Measurements from ENCODE around the gene TERT.

Gene TERT

DNA sequence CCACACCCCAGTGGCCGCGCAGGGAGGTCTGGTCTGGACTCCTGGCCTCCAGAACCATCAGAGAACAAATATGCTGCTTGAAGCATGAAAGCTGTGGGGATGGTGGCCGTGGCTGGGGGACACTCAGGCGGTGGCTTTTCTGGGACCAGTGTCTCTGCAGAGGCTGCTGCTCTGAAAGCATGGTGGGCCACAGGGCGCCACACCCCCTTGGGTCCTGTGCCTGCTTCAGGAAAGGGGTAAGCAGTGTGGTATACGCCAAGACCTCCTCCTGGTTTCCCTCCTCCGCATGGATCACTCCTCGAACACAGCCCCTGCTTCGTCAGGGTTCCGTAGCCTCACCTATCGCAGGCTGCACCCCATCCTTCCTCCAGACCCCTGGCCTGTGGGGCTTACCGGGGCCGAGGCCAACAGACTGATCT is 19.7 kb upstream of the TERT start:
- H3K4ac ChIP-seq (ENCODE audit: low read depth, low read length): no peak overlapping the region
- no peaks in the 10 kb centered on the region for H3K4me1 ChIP-seq (ENCODE audit: control insufficient read depth in 1 of 2, insufficient read depth in 2 of 2, low read length in 2 of 2)
- H3K14ac ChIP-seq (ENCODE audit: low read length): no peak overlapping the region
- no peak overlapping the region for H3K18ac ChIP-seq (ENCODE audit: low read length)
- H3K23ac ChIP-seq (ENCODE audit: low read length): no peak overlapping the region
- no peak overlapping the region for H3K9ac ChIP-seq (ENCODE audit: low read length)
- no peak overlapping the region for H2AK5ac ChIP-seq (ENCODE audit: low read length)
- no peaks in the 10 kb centered on the region for H3K79me1 ChIP-seq (ENCODE audit: low read length)
- H3K36me3 ChIP-seq (ENCODE audit: control insufficient read depth in 1 of 2, insufficient read depth in 2 of 2, low read length in 2 of 2): peaks cover 18 to 20% of the 10 kb centered on the region in 2 experiments
- H3K27me3 ChIP-seq (ENCODE audit: insufficient read depth, low read length): no peaks in the 10 kb centered on the region
- H3K79me2 ChIP-seq (ENCODE audit: control insufficient read depth, insufficient read depth, low read length, poor library complexity): no peaks in the 10 kb centered on the region
- H3K4me3 ChIP-seq (ENCODE audit: low read depth, low read length): no peak overlapping the region
- H2BK12ac ChIP-seq (ENCODE audit: low read length): no peak overlapping the region
- H2BK120ac ChIP-seq (ENCODE audit: insufficient read depth, low read length, poor library complexity): no peak overlapping the region
- DNase-seq: no peak
- no peak overlapping the region for H2AFZ ChIP-seq (ENCODE audit: insufficient read depth, low read length, poor library complexity)
- H4K91ac ChIP-seq (ENCODE audit: low read depth, low read length): no peak overlapping the region
- WGBS (ENCODE audit: extremely low coverage, insufficient coverage, insufficient read length): no CpG with 5 or more reads among the region's 13 CpGs
- H4K8ac ChIP-seq (ENCODE audit: low read depth, low read length): no peak overlapping the region
- H4K12ac ChIP-seq (ENCODE audit: low read depth, low read length): no peak overlapping the region
- peaks cover 14% of the 10 kb centered on the region for H3K9me3 ChIP-seq (ENCODE audit: insufficient read depth, low read depth, low read length)
- H3K27ac ChIP-seq (ENCODE audit: low read depth, low read length): no peak overlapping the region
- H3K4me2 ChIP-seq (ENCODE audit: low read length): no peak overlapping the region
- no peak overlapping the region for H2BK5ac ChIP-seq (ENCODE audit: low read depth, low read length, poor library complexity)

DNA sequence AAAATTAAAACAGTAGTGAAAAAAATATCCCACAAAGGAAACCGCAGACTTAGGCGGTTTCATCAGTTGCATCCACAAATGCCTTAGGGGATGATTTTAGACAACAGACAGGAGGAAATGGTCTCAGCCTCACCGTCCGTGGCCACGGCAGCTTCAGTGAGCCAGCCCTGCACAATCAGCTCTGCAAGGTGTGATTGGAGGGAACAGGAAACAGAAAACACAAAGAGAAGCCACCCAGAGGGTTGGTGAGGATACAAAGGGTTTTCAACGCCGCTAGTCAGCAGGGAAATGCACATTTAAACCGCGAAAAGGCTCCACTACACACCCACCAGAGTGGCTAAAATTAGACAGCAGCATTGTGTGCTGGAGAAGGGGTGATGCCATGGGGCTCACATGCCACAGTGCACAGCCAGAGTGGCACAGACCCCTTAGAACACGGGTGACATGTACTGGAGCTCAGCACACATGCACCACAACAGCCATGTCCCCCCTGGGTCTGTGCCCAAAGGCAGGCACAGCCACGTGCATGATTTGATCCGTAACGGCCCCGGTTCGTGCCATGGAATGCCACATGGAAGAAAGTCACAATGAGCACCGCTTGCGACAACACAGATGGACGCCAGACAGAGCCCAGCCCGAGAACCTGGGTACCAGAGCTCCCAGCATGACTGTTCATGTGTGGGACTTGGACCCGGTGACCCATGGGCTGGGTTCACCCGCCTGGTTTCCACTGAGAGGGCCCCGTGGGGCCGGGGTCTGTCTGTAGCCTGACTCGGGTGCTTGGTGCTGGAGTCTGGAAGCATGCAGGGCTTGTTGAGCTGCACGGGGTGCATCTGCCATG is 18.3 kb upstream of the TERT start:
- WGBS (ENCODE audit: extremely low coverage, insufficient coverage, insufficient read length): no CpG with 5 or more reads among the region's 25 CpGs
- Histone ChIP-seq H3K36me3 (ENCODE audit: control insufficient read depth in 1 of 2, insufficient read depth in 2 of 2, low read length in 2 of 2) (peaks cover 4 to 8% of the 10 kb centered on the region in 2 experiments), H2AK5ac (ENCODE audit: low read length) (no peak overlapping the region), H2BK120ac (ENCODE audit: insufficient read depth, low read length, poor library complexity) (no peak overlapping the region), H3K4me2 (ENCODE audit: low read length) (no peak overlapping the region), H4K12ac (ENCODE audit: low read depth, low read length) (no peak overlapping the region), H2AFZ (ENCODE audit: insufficient read depth, low read length, poor library complexity) (no peak overlapping the region), H3K14ac (ENCODE audit: low read length) (no peak overlapping the region), H4K8ac (ENCODE audit: low read depth, low read length) (no peak overlapping the region), H3K79me2 (ENCODE audit: control insufficient read depth, insufficient read depth, low read length, poor library complexity) (no peaks in the 10 kb centered on the region), H2BK5ac (ENCODE audit: low read depth, low read length, poor library complexity) (no peak overlapping the region), H3K9me3 (ENCODE audit: insufficient read depth, low read depth, low read length) (peaks cover 12% of the 10 kb centered on the region), H3K4ac (ENCODE audit: low read depth, low read length) (no peak overlapping the region), H4K91ac (ENCODE audit: low read depth, low read length) (no peak overlapping the region), H3K27ac (ENCODE audit: low read depth, low read length) (no peak overlapping the region), H3K23ac (ENCODE audit: low read length) (no peak overlapping the region), H3K4me3 (ENCODE audit: low read depth, low read length) (peak overlapping the region; percentile 14), H2BK12ac (ENCODE audit: low read length) (no peak overlapping the region), H3K79me1 (ENCODE audit: low read length) (no peaks in the 10 kb centered on the region), H3K9ac (ENCODE audit: low read length) (no peak overlapping the region), H3K27me3 (ENCODE audit: insufficient read depth, low read length) (no peaks in the 10 kb centered on the region), H3K4me1 (ENCODE audit: control insufficient read depth in 1 of 2, insufficient read depth in 2 of 2, low read length in 2 of 2) (no peaks in the 10 kb centered on the region), H3K18ac (ENCODE audit: low read length) (no peak overlapping the region)
- no peak for DNase-seq

DNA sequence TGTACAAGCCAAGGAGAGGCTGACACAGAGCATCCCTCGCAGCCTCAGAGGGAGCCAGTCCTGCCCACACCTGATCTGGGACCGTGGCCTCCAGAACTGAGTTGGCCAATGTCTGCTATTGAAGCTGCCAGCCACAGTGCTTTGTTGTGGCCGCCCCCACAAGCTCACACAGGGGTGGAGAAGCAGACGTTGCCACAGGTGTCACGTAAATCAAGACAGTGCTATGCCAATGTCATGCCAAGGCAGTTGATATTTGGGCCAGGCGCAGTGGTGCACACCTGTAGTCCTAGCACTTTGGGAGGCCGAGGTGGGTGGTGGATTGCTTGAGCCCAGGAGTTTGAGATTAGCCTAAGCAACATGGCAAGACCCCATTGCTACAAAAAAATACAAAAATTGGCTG is 17.3 kb upstream of the TERT start:
- Histone ChIP-seq H3K4me1 (ENCODE audit: control insufficient read depth in 1 of 2, insufficient read depth in 2 of 2, low read length in 2 of 2) (no peaks in the 10 kb centered on the region), H3K36me3 (ENCODE audit: control insufficient read depth in 1 of 2, insufficient read depth in 2 of 2, low read length in 2 of 2) (peaks cover 0 to 3% of the 10 kb centered on the region in 2 experiments), H2AK5ac (ENCODE audit: low read length) (no peak overlapping the region), H3K4me2 (ENCODE audit: low read length) (no peak overlapping the region), H4K8ac (ENCODE audit: low read depth, low read length) (no peak overlapping the region), H4K91ac (ENCODE audit: low read depth, low read length) (no peak overlapping the region), H3K79me2 (ENCODE audit: control insufficient read depth, insufficient read depth, low read length, poor library complexity) (no peaks in the 10 kb centered on the region), H2BK120ac (ENCODE audit: insufficient read depth, low read length, poor library complexity) (no peak overlapping the region), H3K14ac (ENCODE audit: low read length) (no peak overlapping the region), H3K4ac (ENCODE audit: low read depth, low read length) (no peak overlapping the region), H3K18ac (ENCODE audit: low read length) (no peak overlapping the region), H3K9me3 (ENCODE audit: insufficient read depth, low read depth, low read length) (peaks cover 12% of the 10 kb centered on the region), H2BK5ac (ENCODE audit: low read depth, low read length, poor library complexity) (no peak overlapping the region), H3K9ac (ENCODE audit: low read length) (no peak overlapping the region), H4K12ac (ENCODE audit: low read depth, low read length) (no peak overlapping the region), H3K27me3 (ENCODE audit: insufficient read depth, low read length) (no peaks in the 10 kb centered on the region), H3K79me1 (ENCODE audit: low read length) (no peaks in the 10 kb centered on the region), H3K23ac (ENCODE audit: low read length) (no peak overlapping the region), H2BK12ac (ENCODE audit: low read length) (no peak overlapping the region), H3K27ac (ENCODE audit: low read depth, low read length) (no peak overlapping the region), H3K4me3 (ENCODE audit: low read depth, low read length) (no peak overlapping the region), H2AFZ (ENCODE audit: insufficient read depth, low read length, poor library complexity) (no peak overlapping the region)
- DNase-seq: no peak
- no CpG with 5 or more reads among the region's 7 CpGs for WGBS (ENCODE audit: extremely low coverage, insufficient coverage, insufficient read length)

DNA sequence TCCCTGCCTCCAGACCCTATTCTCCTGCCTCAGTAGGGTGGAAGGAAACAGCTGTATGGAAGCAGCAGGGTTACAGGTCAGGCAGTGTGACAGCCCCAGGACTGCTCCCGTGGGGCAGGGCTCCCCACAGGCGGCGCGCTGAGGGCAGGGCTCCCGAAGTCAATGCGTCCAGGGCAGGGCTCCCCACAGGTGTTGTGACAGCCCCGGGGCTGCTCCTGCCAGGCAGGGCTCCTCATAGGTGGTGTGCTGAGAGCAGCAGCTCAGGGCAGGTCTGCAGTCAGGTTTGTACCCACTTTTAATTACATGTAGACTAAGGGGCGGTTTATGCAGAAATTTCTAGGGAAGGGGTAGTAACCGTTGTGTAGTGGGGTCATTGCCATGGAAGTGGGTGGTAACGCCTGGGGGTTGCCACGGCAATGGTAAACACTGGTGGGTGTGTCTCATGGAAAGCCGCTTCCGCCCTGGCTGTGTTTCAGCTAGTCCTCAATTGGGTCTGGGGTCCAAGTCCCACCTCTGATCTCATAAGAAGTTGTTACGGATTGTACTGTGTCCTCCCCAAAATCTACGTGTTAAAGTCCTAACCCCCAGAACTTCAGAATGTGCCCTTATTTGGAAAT is 16.7 kb upstream of the TERT start:
- Histone ChIP-seq H3K79me2 (ENCODE audit: control insufficient read depth, insufficient read depth, low read length, poor library complexity) (no peaks in the 10 kb centered on the region), H3K4ac (ENCODE audit: low read depth, low read length) (no peak overlapping the region), H3K18ac (ENCODE audit: low read length) (no peak overlapping the region), H3K23ac (ENCODE audit: low read length) (no peak overlapping the region), H3K9me3 (ENCODE audit: insufficient read depth, low read depth, low read length) (peaks cover 12% of the 10 kb centered on the region), H3K27me3 (ENCODE audit: insufficient read depth, low read length) (no peaks in the 10 kb centered on the region), H4K91ac (ENCODE audit: low read depth, low read length) (no peak overlapping the region), H2BK12ac (ENCODE audit: low read length) (no peak overlapping the region), H3K79me1 (ENCODE audit: low read length) (no peaks in the 10 kb centered on the region), H3K14ac (ENCODE audit: low read length) (no peak overlapping the region), H4K12ac (ENCODE audit: low read depth, low read length) (no peak overlapping the region), H2BK5ac (ENCODE audit: low read depth, low read length, poor library complexity) (no peak overlapping the region), H2AFZ (ENCODE audit: insufficient read depth, low read length, poor library complexity) (no peak overlapping the region), H2BK120ac (ENCODE audit: insufficient read depth, low read length, poor library complexity) (no peak overlapping the region), H3K4me1 (ENCODE audit: control insufficient read depth in 1 of 2, insufficient read depth in 2 of 2, low read length in 2 of 2) (no peaks in the 10 kb centered on the region), H3K4me3 (ENCODE audit: low read depth, low read length) (no peak overlapping the region), H3K9ac (ENCODE audit: low read length) (no peak overlapping the region), H3K27ac (ENCODE audit: low read depth, low read length) (no peak overlapping the region), H3K36me3 (ENCODE audit: control insufficient read depth in 1 of 2, insufficient read depth in 2 of 2, low read length in 2 of 2) (no peaks in the 10 kb centered on the region), H2AK5ac (ENCODE audit: low read length) (no peak overlapping the region), H3K4me2 (ENCODE audit: low read length) (no peak overlapping the region), H4K8ac (ENCODE audit: low read depth, low read length) (no peak overlapping the region)
- no peak for DNase-seq
- WGBS (ENCODE audit: extremely low coverage, insufficient coverage, insufficient read length): no CpG with 5 or more reads among the region's 15 CpGs

Data from trophoblast cell (in vitro differentiated cells and primary cell).